Activated CD8-positive, alpha-beta T cell treated with anti-CD3 and anti-CD28 coated beads for 36 hours (primary cell): ENCODE measurements around the gene FJX1. TPM values are rescaled to one million over a fixed set of nuclear protein-coding genes. Genes with fewer than 3 reads are reported as not detected.

Experiments used
- ATAC-seq: fragments of 200-7000 bp; cut with Tn5 transposase; one replicate; pipeline ENCODE4 v1.10.0; 2021; ENCODE audit warnings: mild to moderate bottlenecking, moderate library complexity
- CTCF ChIA-PET: fragments of 350-600 bp; sonication (Branson Sonifier 250); formaldehyde crosslinking; loops from one replicate; lab custom pipeline; 2021; ENCODE audit warnings: antibody characterized with exemption; lab: Charles Lee
- POLR2A ChIA-PET: fragments of 350-600 bp; sonication (Branson Sonifier 250); formaldehyde crosslinking; loops from one replicate; lab custom pipeline; 2021; ENCODE audit warnings: antibody characterized with exemption; lab: Charles Lee
- DNase-seq: peaks from one replicate; pipeline ENCODE4 v3.0.0-alpha.2; 2020
- H3K27ac Mint-ChIP-seq: one replicate; pipeline ENCODE4 v1.8.0; 2021; ENCODE audit warnings: mild to moderate bottlenecking, mixed read lengths
- H3K27me3 Mint-ChIP-seq: one replicate; pipeline ENCODE4 v1.8.0; 2021; ENCODE audit warnings: mixed read lengths
- H3K36me3 Mint-ChIP-seq: one replicate; pipeline ENCODE4 v1.8.0; 2021; ENCODE audit warnings: low read depth, mixed read lengths
- H3K4me1 Mint-ChIP-seq: one replicate; pipeline ENCODE4 v1.8.0; 2021; ENCODE audit warnings: low read depth, mixed read lengths
- H3K4me3 Mint-ChIP-seq: one replicate; pipeline ENCODE4 v1.8.0; 2021; ENCODE audit warnings: mild to moderate bottlenecking, moderate library complexity, mixed read lengths
- H3K9me3 Mint-ChIP-seq: one replicate; pipeline ENCODE4 v1.8.0; 2021; ENCODE audit warnings: mixed read lengths
- intact Hi-C: fragments of 100-400 bp; cut with micrococcal nuclease; formaldehyde crosslinking; loops from one replicate; pipeline ENCODE4 v1.10.0; 2022
- total RNA-seq, 2 experiments: library from RNA; stranded (reverse); gene quantifications; one replicate each; pipeline ENCODE4 v1.2.3, GENCODE V29; 2021
- TF ChIP-seq, protein P1 (sequence below): fragments of 200-600 bp; IDR thresholded peaks from one replicate; pipeline ENCODE4 v1.8.0; 2022; ENCODE audit warnings: antibody characterized with exemption, mild to moderate bottlenecking

FJX1 gene
- total RNA-seq, 2 experiments from 2014 or later = 1.4 to 2.1 TPM

DNA sequence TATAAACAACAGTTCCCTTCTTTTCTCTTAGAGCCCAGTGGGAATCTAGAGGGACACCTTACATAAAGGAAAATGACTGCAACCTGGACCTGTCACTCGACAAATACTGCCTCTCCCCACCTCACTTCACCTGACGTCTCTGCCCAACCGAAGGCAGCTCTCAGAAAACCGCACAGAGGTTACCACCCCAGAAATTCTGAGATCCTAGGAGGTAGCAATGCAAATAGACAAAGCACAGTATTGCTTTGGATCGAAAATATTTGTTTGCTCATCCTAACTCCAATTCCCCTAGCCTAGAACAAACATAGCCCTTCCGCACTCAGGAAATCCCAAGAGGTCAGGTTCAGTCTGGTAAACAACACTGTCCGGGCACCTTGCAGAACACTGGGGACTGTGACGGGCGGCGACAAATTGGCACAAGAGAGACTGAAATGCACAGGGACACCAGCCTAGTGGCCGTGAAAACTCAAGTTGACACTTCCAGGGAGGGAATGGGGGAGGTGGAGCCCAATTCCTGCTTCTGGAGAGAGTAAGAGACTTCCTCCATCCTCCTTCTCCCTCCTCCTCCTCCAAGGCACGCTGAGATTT, 43.9 kb downstream of the FJX1 start:
- Mint-ChIP-seq H3K36me3 (peaks cover 32% of the 10 kb centered on the region), H3K9me3 (peaks cover 30% of the 10 kb centered on the region), H3K27ac (peak overlapping the region; percentile 97), H3K27me3 (peaks cover under 1% of the 10 kb centered on the region), H3K4me1 (peaks cover 38% of the 10 kb centered on the region), H3K4me3 (peak overlapping the region; percentile 92)
- ATAC-seq (peak; percentile 14), DNase-seq (peak; percentile 33)
- TF ChIP-seq, protein P1, sequence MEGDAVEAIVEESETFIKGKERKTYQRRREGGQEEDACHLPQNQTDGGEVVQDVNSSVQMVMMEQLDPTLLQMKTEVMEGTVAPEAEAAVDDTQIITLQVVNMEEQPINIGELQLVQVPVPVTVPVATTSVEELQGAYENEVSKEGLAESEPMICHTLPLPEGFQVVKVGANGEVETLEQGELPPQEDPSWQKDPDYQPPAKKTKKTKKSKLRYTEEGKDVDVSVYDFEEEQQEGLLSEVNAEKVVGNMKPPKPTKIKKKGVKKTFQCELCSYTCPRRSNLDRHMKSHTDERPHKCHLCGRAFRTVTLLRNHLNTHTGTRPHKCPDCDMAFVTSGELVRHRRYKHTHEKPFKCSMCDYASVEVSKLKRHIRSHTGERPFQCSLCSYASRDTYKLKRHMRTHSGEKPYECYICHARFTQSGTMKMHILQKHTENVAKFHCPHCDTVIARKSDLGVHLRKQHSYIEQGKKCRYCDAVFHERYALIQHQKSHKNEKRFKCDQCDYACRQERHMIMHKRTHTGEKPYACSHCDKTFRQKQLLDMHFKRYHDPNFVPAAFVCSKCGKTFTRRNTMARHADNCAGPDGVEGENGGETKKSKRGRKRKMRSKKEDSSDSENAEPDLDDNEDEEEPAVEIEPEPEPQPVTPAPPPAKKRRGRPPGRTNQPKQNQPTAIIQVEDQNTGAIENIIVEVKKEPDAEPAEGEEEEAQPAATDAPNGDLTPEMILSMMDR = no peak
- intact Hi-C loops = no loop called here
- ChIA-PET CTCF (no interaction called here), POLR2A (interaction anchor here (1.2 kb wide), 1 partner anchor 11 kb away, joined by 3 read pairs; no protein-coding TSS in a partner anchor)

DNA sequence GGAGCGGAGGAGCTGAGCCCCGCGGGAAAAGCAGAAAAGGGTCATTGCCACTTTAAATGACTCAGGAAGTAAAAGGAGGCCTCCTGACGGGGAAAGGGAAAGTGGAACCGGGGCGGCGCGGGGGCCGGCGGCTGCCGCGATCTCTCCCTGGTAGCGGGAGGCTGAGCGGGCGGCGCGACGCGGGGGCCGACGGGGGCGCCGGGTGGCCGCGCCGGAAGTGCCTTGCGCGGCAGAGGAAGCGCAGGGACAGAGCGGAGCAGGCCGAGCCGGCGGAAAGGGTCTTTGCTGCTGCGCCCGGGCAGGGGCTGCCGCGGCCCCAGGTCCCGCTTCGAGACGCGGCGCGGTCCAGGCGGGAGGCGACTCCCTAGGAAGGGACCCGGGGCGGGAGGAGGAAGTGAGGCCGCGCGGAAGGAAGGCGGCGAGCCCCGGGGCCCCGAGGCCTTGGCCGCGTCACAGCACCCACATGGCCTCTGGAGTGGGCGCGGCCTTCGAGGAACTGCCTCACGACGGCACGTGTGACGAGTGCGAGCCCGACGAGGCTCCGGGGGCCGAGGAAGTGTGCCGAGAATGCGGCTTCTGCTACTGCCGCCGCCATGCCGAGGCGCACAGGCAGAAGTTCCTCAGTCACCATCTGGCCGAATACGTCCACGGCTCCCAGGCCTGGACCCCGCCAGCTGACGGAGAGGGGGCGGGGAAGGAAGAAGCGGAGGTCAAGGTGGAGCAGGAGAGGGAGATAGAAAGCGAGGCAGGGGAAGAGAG, 44.6 kb downstream of the FJX1 start, which contains the start of gene TRIM44:
Gene TRIM44 (plus strand): TSS at position 127 of the 759 bp plus-strand sequence. CDS start 337 bp downstream, at position 464.
- ATAC-seq (peak; percentile 86), DNase-seq (peak; percentile 89)
- TF ChIP-seq, protein P1 = no peak
- Mint-ChIP-seq H3K9me3 (peaks cover 30% of the 10 kb centered on the region), H3K4me3 (peak within 1 kb of the TSS; percentile 92), H3K4me1 (peaks cover 38% of the 10 kb centered on the region), H3K36me3 (peaks cover 33% of the 10 kb centered on the region), H3K27ac (peak within 1 kb of the TSS; percentile 97), H3K27me3 (no peaks in the 10 kb centered on the region)
- POLR2A ChIA-PET = interaction anchor here (1.2 kb wide), 1 partner anchor 11 kb away, joined by 3 read pairs; no protein-coding TSS in a partner anchor
- intact Hi-C loops = no loop called here
- CTCF ChIA-PET = no interaction called here

DNA sequence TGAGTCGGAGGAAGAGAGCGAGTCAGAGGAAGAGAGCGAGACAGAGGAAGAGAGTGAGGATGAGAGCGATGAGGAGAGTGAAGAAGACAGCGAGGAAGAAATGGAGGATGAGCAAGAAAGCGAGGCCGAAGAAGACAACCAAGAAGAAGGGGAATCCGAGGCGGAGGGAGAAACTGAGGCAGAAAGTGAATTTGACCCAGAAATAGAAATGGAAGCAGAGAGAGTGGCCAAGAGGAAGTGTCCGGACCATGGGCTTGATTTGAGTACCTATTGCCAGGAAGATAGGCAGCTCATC, 45.1 kb downstream of the FJX1 start:
- CTCF ChIA-PET = no interaction called here
- ATAC-seq (no peak), DNase-seq (no peak)
- POLR2A ChIA-PET = no interaction called here
- TF ChIP-seq, protein P1 = no peak
- intact Hi-C loops = no loop called here
- peaks cover 38% of the 10 kb centered on the region for H3K4me1 Mint-ChIP-seq
- peak overlapping the region; percentile 97 for H3K27ac Mint-ChIP-seq
- peak overlapping the region; percentile 92 for H3K4me3 Mint-ChIP-seq
- H3K9me3 Mint-ChIP-seq = peaks cover 32% of the 10 kb centered on the region
- peaks cover 38% of the 10 kb centered on the region for H3K36me3 Mint-ChIP-seq
- H3K27me3 Mint-ChIP-seq = no peaks in the 10 kb centered on the region

DNA sequence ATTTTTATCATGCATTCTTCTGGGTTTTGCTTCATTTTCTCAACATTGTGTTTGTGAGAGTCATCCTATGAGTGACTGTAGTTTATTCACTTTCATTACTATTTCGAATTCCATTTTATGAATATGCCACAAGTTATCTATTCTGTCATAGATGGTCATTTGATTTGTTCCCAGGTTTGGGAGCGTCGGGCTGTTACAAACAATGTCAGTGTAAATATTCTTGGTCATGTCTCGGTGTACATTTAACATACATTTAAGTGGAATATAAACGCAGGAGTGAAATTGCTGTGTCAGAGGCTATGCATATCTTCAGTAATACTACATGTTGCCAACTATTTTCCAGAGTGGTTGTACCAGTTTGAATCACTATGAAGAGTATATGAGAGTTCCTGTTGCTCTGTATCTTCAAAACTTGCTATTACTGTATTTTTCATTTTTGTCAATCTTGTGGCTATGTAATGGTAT, 46.7 kb downstream of the FJX1 start:
- peaks cover 45% of the 10 kb centered on the region for H3K36me3 Mint-ChIP-seq

More for the DNA sequence above, 46.7 kb downstream of the FJX1 start:
- POLR2A ChIA-PET = interaction anchor here (0.6 kb wide), 1 partner anchor 23 kb away, joined by 3 read pairs; no protein-coding TSS in a partner anchor
- Mint-ChIP-seq H3K9me3 (peaks cover 34% of the 10 kb centered on the region), H3K4me3 (peak overlapping the region; percentile 92), H3K4me1 (peaks cover 49% of the 10 kb centered on the region), H3K27ac (peak overlapping the region; percentile 7), H3K27me3 (no peaks in the 10 kb centered on the region)
- ATAC-seq (no peak), DNase-seq (no peak)
- intact Hi-C loops = no loop called here
- CTCF ChIA-PET = no interaction called here
- TF ChIP-seq, protein P1 = no peak
